B cell (primary cell): Measurements from ENCODE around the gene GPN1. TPM values are rescaled to one million over a fixed set of nuclear protein-coding genes. Genes with fewer than 3 reads are reported as not detected.
"Not testable (repeated sequence)": the region's sequence is repeated elsewhere in the genome, so short reads cannot be mapped to it uniquely, and the experiment has no call there.

Source experiments
- ATAC-seq: fragments of 200-7000 bp; cut with Tn5 transposase; one replicate; pipeline ENCODE4 v1.10.0; 2021; ENCODE audit warnings: low read depth, mild to moderate bottlenecking, moderate number of reproducible peaks, moderate library complexity
- CTCF ChIA-PET: fragments of 350-600 bp; sonication (Branson Sonifier 250); formaldehyde crosslinking; loops from one replicate; lab custom pipeline; 2021; ENCODE audit warnings: antibody characterized with exemption, inconsistent platforms; lab: Charles Lee
- POLR2A ChIA-PET: fragments of 350-600 bp; sonication (Branson Sonifier 250); formaldehyde crosslinking; loops from one replicate; lab custom pipeline; 2021; ENCODE audit warnings: antibody characterized with exemption; lab: Charles Lee
- DNase-seq: peaks from one replicate; pipeline ENCODE4 v3.0.0; 2013
- H2AFZ ChIP-seq: 2 replicates; pipeline ENCODE4 v1.6.1; 2012; ENCODE audit warnings: mild to moderate bottlenecking, low read depth, low read length; ENCODE audit not compliant: insufficient read depth, poor library complexity, severe bottlenecking
- H3K27ac ChIP-seq, 2 donors: 1 replicate in 1 of 2; 2 replicates in 1 of 2; pipeline ENCODE4 v1.5.1; 2012 to 2013; ENCODE audit warnings: low read length in 2 of 2, mild to moderate bottlenecking in 2 of 2, moderate library complexity in 1 of 2
- H3K27me3 ChIP-seq, 4 experiments: fragments of 200-600 bp in 1 of 4; sonication (generic) in 1 of 4; replicated peaks in 1 of 4; 1 replicate in 2 of 4; 2 replicates in 2 of 4; pipeline versions ENCODE4 v1.6.1 to v1.7.0; 2013 to 2016; ENCODE audit warnings: low read length in 3 of 4, mild to moderate bottlenecking in 2 of 4, mixed read lengths in 1 of 4, moderate library complexity in 1 of 4; ENCODE audit not compliant: insufficient read depth in 4 of 4, control insufficient read depth in 3 of 4; ENCODE audit errors: control extremely low read depth in 1 of 4
- H3K36me3 ChIP-seq, 2 experiments: replicated peaks in 1 of 2; 1 replicate in 1 of 2; 2 replicates in 1 of 2; pipeline versions ENCODE4 v1.6.1 to v1.7.1; 2013; ENCODE audit warnings: low read length in 1 of 2; ENCODE audit not compliant: insufficient read depth in 2 of 2, control insufficient read depth in 1 of 2; ENCODE audit errors: control extremely low read depth in 1 of 2, extremely low read depth in 1 of 2
- H3K4me1 ChIP-seq, 2 donors: fragments of 200-600 bp in 1 of 2; sonication (generic) in 1 of 2; 1 replicate in 1 of 2; 2 replicates in 1 of 2; pipeline versions ENCODE4 v1.5.1 to v1.6.1; 2013 to 2017; ENCODE audit warnings: low read length in 2 of 2; ENCODE audit not compliant: control insufficient read depth in 2 of 2, insufficient read depth in 2 of 2
- H3K4me2 ChIP-seq: replicated peaks from 2 replicates; pipeline ENCODE3; 2012; ENCODE audit warnings: mild to moderate bottlenecking, low read depth, low read length; ENCODE audit not compliant: poor library complexity, severe bottlenecking
- H3K4me3 ChIP-seq, 5 experiments: fragments of 200-600 bp in 1 of 5; sonication (generic) in 1 of 5; 1 replicate in 3 of 5; 2 replicates in 2 of 5; pipeline versions ENCODE4 v1.5.1 to v1.7.0; 2011 to 2016; ENCODE audit warnings: low read length in 4 of 5, mild to moderate bottlenecking in 4 of 5, low read depth in 2 of 5, control low read depth in 1 of 5, moderate library complexity in 1 of 5; ENCODE audit not compliant: insufficient read depth in 1 of 5; ENCODE audit errors: control extremely low read depth in 1 of 5, extremely low read depth in 1 of 5
- H3K79me2 ChIP-seq: fragments of 200-600 bp; sonication (generic); one replicate; pipeline ENCODE4 v1.6.0; 2016; ENCODE audit warnings: low read length; ENCODE audit not compliant: control insufficient read depth, insufficient read depth
- H3K9ac ChIP-seq: fragments of 200-600 bp; sonication (generic); 2 replicates; pipeline ENCODE4 v1.6.1; 2017; ENCODE audit warnings: mild to moderate bottlenecking, low read length, moderate library complexity
- H3K9me3 ChIP-seq, 3 donors: one replicate each; pipeline versions ENCODE4 v1.6.1 to v1.7.1; 2013; ENCODE audit warnings: low read length in 2 of 3; ENCODE audit not compliant: control insufficient read depth in 2 of 3, insufficient read depth in 1 of 3; ENCODE audit errors: control extremely low read depth in 1 of 3
- H4K20me1 ChIP-seq: 2 replicates; pipeline ENCODE4 v1.6.0; 2012; ENCODE audit warnings: mild to moderate bottlenecking, low read length; ENCODE audit not compliant: insufficient read depth, control insufficient read depth, poor library complexity, severe bottlenecking
- H3K27ac Mint-ChIP-seq: one replicate; pipeline ENCODE4 v1.8.0; 2021; ENCODE audit warnings: mixed read lengths
- H3K27me3 Mint-ChIP-seq: one replicate; pipeline ENCODE4 v1.8.0; 2021; ENCODE audit warnings: mixed read lengths
- H3K4me1 Mint-ChIP-seq: one replicate; pipeline ENCODE4 v1.8.0; 2021; ENCODE audit warnings: mixed read lengths
- H3K4me3 Mint-ChIP-seq: one replicate; pipeline ENCODE4 v1.8.0; 2021; ENCODE audit warnings: mixed read lengths
- H3K9me3 Mint-ChIP-seq: one replicate; pipeline ENCODE4 v1.8.0; 2022; ENCODE audit warnings: mixed read lengths; ENCODE audit not compliant: insufficient read depth
- CTCF ChIP-seq: fragments of 200-600 bp; IDR thresholded peaks from one replicate; pipeline ENCODE4 v1.8.0; 2022; ENCODE audit warnings: antibody characterized with exemption, mild to moderate bottlenecking
- EZH2 ChIP-seq: IDR thresholded peaks from 2 replicates; pipeline ENCODE4 v1.6.1; 2012; ENCODE audit warnings: borderline replicate concordance, low read depth, mild to moderate bottlenecking, moderate library complexity, low read length; ENCODE audit not compliant: insufficient read depth, poor library complexity, severe bottlenecking
- WGBS: methylation state at CpG from one replicate; pipeline ENCODE4 v1.1.5; 2013; ENCODE audit warnings: missing lambda C conversion rate; ENCODE audit not compliant: insufficient coverage; 5-methylcytosine and 5-hydroxymethylcytosine counted together
- intact Hi-C: fragments of 100-400 bp; cut with micrococcal nuclease; formaldehyde crosslinking; loops from one replicate; pipeline ENCODE4 v1.10.0; 2022
- polyA plus RNA-seq: library from polyadenylated mRNA; depleted of rRNA; stranded (reverse); fragments of >200 nt; gene quantifications from 2 replicates; pipeline ENCODE4 v1.2.3, GENCODE V29; 2012
- total RNA-seq, 2 donors: library from RNA; stranded (reverse); fragments of 120-200 nt in 1 of 2; gene quantifications; 1 replicate in 1 of 2; 2 replicates in 1 of 2; pipeline versions ENCODE4 v1.2.3 to v1.2.4, GENCODE V29; 2013 to 2022

Gene GPN1
- total and polyA plus RNA-seq, 2 donors (not counting 1 experiment from before 2014, with no cell fraction given) = 17.5 to 26.0 TPM

GRCh38 chr2:27595412-27595811, 33.4 kb upstream of the GPN1 start:
- H3K9ac ChIP-seq, ATAC-seq, H3K27me3 ChIP-seq, H3K4me3 Mint-ChIP-seq, H2AFZ ChIP-seq, DNase-seq, H3K27me3 Mint-ChIP-seq, H3K4me3 ChIP-seq, H3K9me3 Mint-ChIP-seq, intact Hi-C loops, H3K4me2 ChIP-seq, H3K27ac Mint-ChIP-seq, H3K4me1 ChIP-seq, POLR2A ChIA-PET, H3K27ac ChIP-seq: not testable (repeated sequence)
- Histone ChIP-seq H4K20me1 (peaks cover 90% of the 10 kb centered on the region), H3K79me2 (peaks cover 97% of the 10 kb centered on the region), H3K9me3 (peaks cover 6 to 50% (median 29%) of the 10 kb centered on the region in 3 donors), H3K36me3 (peaks cover 7 to 45% of the 10 kb centered on the region in 2 experiments)
- WGBS = 97% methylated on average over 7 of the region's 9 CpGs
- CTCF ChIA-PET = interaction anchor here (0.9 kb wide), 1 partner anchor 810 kb away, joined by 4 read pairs; no protein-coding TSS in a partner anchor
- peaks cover 22% of the 10 kb centered on the region for H3K4me1 Mint-ChIP-seq

DNA sequence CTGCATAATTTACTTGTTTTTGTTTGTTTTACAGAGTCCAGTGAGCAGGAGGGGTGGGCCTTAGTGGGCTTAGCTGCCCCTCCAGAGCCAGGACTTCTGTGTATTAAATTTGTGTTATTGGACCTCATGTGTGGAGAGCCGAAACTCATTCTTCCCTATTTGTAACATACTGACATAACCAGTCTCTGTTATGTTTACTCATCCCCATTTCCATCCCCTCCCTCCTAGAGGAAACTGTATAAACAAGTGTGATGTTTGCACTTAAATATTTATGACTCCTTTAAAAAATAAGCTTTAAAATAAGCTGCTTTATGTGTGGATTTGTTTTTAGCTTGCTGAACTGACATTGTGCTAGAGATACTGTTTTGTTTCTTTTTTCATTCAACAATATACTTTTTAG, 32.2 kb upstream of the GPN1 start:
- Mint-ChIP-seq H3K9me3 (peaks cover 2% of the 10 kb centered on the region), H3K27ac (no peak overlapping the region)
- H3K36me3 ChIP-seq = peaks cover 8 to 55% of the 10 kb centered on the region in 2 experiments

More for the DNA sequence above, 32.2 kb upstream of the GPN1 start:
- H3K27me3 Mint-ChIP-seq = no peaks in the 10 kb centered on the region
- TF ChIP-seq EZH2 (no peak), CTCF (no peak)
- Histone ChIP-seq H3K9me3 (peaks cover 2 to 40% (median 20%) of the 10 kb centered on the region in 3 donors), H3K9ac (no peak overlapping the region), H3K4me2 (no peak overlapping the region), H3K27me3 (no peaks in the 10 kb centered on the region), H2AFZ (no peak overlapping the region), H3K79me2 (peaks cover 92% of the 10 kb centered on the region), H4K20me1 (peaks cover 89% of the 10 kb centered on the region), H3K4me3 (no peak overlapping the region), H3K27ac (no peak overlapping the region), H3K4me1 (no peaks in the 10 kb centered on the region)
- no peak for ATAC-seq
- peaks cover 22% of the 10 kb centered on the region for H3K4me1 Mint-ChIP-seq
- H3K4me3 Mint-ChIP-seq = no peak overlapping the region
- POLR2A ChIA-PET = no interaction called here
- intact Hi-C loops = no loop called here
- CTCF ChIA-PET = interaction anchor here (0.9 kb wide), 1 partner anchor 809 kb away, joined by 4 read pairs; no protein-coding TSS in a partner anchor
- no CpG with 5 or more reads among the region's 1 CpG for WGBS
- no peak for DNase-seq
